GM10248 (cell line): Measurements from ENCODE around the gene TMEM141.
"Not testable (repeated sequence)": the region's sequence is repeated elsewhere in the genome, so short reads cannot be mapped to it uniquely, and the experiment has no call there.

ENCODE experiments used
- CTCF ChIA-PET: fragments of 300-600 bp; sonication (Branson Sonifier 250); formaldehyde crosslinking; extraction: SDS; loops from one replicate; lab custom pipeline; 2021; ENCODE audit warnings: antibody characterized with exemption; lab: Yijun Ruan, JAX
- POLR2A ChIA-PET: fragments of 350-650 bp; sonication (Branson Sonifier 250); formaldehyde crosslinking; extraction: SDS; loops from one replicate; lab custom pipeline; 2020; ENCODE audit warnings: antibody characterized with exemption; lab: Yijun Ruan, JAX
- DNase-seq: peaks from one replicate; pipeline ENCODE4 v3.0.0; 2012; ENCODE audit errors: extremely low spot score
- TF ChIP-seq, protein P1 (sequence below): IDR thresholded peaks from 2 replicates; pipeline ENCODE4 v1.5.1; 2012; ENCODE audit warnings: mild to moderate bottlenecking, low read depth; ENCODE audit errors: extremely low read depth, missing control alignments, control extremely low read depth

TMEM141 gene

GRCh38 chr9:136835162-136835931 is 44.2 kb downstream of the TMEM141 start:
- ChIA-PET CTCF (no interaction called here), POLR2A (no interaction called here)
- TF ChIP-seq, protein P1, sequence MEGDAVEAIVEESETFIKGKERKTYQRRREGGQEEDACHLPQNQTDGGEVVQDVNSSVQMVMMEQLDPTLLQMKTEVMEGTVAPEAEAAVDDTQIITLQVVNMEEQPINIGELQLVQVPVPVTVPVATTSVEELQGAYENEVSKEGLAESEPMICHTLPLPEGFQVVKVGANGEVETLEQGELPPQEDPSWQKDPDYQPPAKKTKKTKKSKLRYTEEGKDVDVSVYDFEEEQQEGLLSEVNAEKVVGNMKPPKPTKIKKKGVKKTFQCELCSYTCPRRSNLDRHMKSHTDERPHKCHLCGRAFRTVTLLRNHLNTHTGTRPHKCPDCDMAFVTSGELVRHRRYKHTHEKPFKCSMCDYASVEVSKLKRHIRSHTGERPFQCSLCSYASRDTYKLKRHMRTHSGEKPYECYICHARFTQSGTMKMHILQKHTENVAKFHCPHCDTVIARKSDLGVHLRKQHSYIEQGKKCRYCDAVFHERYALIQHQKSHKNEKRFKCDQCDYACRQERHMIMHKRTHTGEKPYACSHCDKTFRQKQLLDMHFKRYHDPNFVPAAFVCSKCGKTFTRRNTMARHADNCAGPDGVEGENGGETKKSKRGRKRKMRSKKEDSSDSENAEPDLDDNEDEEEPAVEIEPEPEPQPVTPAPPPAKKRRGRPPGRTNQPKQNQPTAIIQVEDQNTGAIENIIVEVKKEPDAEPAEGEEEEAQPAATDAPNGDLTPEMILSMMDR: no peak
- DNase-seq: no peak

- TF ChIP-seq, protein P1: no peak
- POLR2A ChIA-PET: no interaction called here
- CTCF ChIA-PET: interaction anchor here (1.4 kb wide), 1 partner anchor 260 kb away, joined by 3 read pairs; no protein-coding TSS in a partner anchor
- DNase-seq: no peak
Measured at GRCh38 chr9:136835932-136836904, 45.1 kb downstream of the TMEM141 start.

DNA sequence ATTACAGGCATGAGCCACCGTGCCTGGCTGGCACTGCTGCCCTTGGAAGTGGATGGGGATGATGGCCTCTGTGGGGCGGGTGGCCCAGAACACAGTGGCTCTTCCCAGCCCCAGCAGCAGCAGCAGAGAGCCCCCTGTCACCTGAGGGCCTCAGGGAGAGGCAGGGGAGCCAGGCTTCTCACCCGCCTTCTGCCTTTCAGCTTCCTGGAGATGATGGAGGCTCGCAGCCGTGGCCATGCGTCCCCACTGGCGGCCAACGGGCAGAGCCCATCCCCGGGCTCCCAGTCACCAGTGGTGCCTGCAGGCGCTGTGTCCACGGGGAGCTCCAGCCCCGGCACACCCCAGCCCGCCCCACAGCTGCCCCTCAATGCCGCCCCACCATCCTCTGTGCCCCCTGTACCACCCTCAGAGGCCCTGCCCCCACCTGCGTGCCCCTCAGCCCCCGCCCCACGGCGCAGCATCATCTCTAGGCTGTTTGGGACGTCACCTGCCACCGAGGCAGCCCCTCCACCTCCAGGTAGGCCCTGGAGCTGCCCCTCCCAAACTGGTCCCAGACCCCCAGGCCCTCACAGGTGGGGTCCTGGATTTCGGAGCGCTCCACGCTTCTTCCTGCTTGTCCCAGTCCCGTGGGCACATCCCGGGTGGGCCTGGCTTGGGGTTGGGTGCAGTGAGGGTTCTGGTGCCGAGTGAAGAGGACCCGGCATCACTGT is 46.2 kb downstream of the TMEM141 start:
- DNase-seq: no peak
- TF ChIP-seq, protein P1: no peak
- POLR2A ChIA-PET: no interaction called here
- CTCF ChIA-PET: interaction anchor here (1.4 kb wide), 1 partner anchor 259 kb away, joined by 3 read pairs; no protein-coding TSS in a partner anchor

DNA sequence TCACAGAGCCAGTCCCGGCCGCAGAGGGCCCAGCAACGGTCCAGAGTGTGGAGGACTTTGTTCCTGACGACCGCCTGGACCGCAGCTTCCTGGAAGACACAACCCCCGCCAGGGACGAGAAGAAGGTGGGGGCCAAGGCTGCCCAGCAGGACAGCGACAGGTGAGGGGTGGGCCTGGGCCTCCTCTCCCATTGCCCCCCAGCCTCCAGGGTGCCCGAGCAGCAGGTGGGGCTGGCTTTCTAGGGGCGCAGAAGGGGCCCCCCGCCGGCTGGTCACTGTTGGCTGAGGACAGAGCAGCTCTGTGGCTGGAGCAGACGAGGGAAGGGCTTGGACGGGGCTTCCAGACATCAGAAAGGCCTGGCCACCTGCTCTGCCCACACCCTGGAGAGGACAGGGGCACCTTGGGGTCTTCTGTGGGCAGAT is 46.7 kb downstream of the TMEM141 start:
- DNase-seq, POLR2A ChIA-PET: not testable (repeated sequence)
- CTCF ChIA-PET: interaction anchor here (1.4 kb wide), 1 partner anchor 258 kb away, joined by 3 read pairs; no protein-coding TSS in a partner anchor

DNA sequence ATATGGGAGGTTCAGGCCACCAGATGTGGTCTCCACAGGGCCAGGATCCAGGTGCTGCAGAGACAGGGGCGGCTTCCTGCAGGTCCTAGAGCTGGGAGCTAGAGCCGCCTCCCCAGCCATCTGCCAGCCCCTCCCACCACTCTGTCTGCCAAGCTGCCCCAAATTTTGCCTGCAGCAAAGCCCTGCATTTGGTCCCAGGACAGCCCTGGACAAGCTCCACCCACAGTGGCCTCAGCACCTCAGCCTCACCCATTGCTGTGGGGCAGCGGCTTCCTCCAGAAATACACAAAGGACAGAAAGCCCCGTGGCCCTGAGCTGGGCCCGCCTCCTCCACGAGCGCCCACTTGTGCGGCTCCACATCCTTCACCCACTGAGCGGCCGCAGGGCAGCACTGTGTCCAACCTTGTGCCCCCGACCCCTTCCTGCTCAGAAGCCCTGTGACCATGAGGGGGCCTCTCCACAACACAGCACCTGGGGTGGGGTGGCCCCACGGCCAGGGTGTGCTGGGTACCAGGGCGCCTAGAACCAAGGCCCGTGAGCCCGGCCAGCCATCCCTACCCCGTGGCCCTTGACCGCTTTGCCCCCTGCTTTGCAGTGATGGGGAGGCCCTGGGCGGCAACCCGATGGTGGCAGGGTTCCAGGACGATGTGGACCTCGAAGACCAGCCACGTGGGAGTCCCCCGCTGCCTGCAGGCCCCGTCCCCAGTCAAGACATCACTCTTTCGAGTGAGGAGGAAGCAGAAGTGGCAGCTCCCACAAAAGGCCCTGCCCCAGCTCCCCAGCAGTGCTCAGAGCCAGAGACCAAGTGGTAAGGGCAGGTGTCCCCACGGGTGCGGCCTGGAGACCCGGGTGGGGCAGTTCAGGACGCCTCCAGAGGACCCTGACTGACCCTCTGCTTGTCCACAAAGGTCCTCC is 47.4 kb downstream of the TMEM141 start:
- ChIA-PET POLR2A (no interaction called here), CTCF (interaction anchor here (1.2 to 6.3 kb wide), 2 partner anchors 23 to 97 kb away, joined by 3 to 77 read pairs; no protein-coding TSS in a partner anchor)
- no peak for DNase-seq
- TF ChIP-seq, protein P1: no peak
